Transverse colon (tissue), 3 donors: ENCODE measurements around the gene HOXC9.

Source experiments
- POLR2A ChIP-seq: fragments of 450-650 bp; IDR thresholded peaks from one replicate; pipeline ENCODE4 v1.6.1; 2016; ENCODE audit warnings: antibody characterized with exemption, mild to moderate bottlenecking, moderate library complexity
- TF ChIP-seq, protein P1 (sequence below), 5 experiments: fragments of 200-600 bp in 3 of 5; fragments of 450-650 bp in 2 of 5; sonication (generic) in 3 of 5; IDR thresholded peaks; 1 replicate in 2 of 5; 2 replicates in 3 of 5; pipeline ENCODE4 v1.5.1; 2016 to 2017; ENCODE audit warnings: antibody characterized with exemption in 5 of 5, inconsistent platforms in 3 of 5, mild to moderate bottlenecking in 2 of 5, moderate library complexity in 1 of 5

DNA sequence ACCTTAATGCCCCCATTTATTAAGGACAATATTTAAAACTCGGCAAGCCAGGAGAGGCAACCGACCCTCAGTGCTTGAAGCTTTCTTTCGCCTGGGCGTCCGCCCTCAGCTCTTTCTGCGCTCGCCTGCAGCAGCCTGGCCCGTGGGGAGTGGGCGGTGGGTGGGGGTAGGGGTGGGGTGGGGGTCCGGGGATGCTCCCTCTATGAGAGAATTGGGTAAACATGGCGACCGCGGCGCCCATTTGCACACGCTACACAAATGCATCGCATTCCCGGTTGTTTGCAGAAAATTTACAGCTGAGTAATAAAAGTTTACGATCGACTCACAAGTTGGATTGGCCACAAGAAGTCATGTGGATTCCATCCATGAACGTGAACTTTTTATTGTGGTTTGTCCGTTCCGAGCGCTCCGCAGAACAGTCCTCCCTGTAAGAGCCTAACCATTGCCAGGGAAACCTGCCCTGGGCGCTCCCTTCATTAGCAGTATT is 16.6 kb downstream of the HOXC9 start:
- TF ChIP-seq POLR2A = no peak
- TF ChIP-seq, protein P1, sequence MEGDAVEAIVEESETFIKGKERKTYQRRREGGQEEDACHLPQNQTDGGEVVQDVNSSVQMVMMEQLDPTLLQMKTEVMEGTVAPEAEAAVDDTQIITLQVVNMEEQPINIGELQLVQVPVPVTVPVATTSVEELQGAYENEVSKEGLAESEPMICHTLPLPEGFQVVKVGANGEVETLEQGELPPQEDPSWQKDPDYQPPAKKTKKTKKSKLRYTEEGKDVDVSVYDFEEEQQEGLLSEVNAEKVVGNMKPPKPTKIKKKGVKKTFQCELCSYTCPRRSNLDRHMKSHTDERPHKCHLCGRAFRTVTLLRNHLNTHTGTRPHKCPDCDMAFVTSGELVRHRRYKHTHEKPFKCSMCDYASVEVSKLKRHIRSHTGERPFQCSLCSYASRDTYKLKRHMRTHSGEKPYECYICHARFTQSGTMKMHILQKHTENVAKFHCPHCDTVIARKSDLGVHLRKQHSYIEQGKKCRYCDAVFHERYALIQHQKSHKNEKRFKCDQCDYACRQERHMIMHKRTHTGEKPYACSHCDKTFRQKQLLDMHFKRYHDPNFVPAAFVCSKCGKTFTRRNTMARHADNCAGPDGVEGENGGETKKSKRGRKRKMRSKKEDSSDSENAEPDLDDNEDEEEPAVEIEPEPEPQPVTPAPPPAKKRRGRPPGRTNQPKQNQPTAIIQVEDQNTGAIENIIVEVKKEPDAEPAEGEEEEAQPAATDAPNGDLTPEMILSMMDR (IDR thresholded peaks at IDR 0.05) = no peak
